AG04450 (cell line): ENCODE results near the gene PLCD1. TPM values are rescaled to one million over a fixed set of nuclear protein-coding genes. Genes with fewer than 3 reads are reported as not detected.

Experiments used
- CTCF ChIA-PET: fragments of 300-600, 350-600 bp; formaldehyde crosslinking; extraction: SDS; loops from one replicate; lab custom pipeline; 2022; ENCODE audit warnings: antibody characterized with exemption, inconsistent platforms; lab: Charles Lee
- POLR2A ChIA-PET: fragments of 350-600 bp; formaldehyde crosslinking; extraction: SDS; loops from one replicate; lab custom pipeline; 2021; ENCODE audit warnings: antibody characterized with exemption, inconsistent platforms; lab: Yijun Ruan, JAX
- DNase-seq: peaks from one replicate; pipeline ENCODE4 v3.0.0-alpha.2; 2011; ENCODE audit warnings: low read depth, low spot score
- H3K27ac ChIP-seq: one replicate; pipeline ENCODE4 v1.5.1; 2012; ENCODE audit warnings: low read depth, low read length, control low read depth
- H3K27me3 ChIP-seq: one replicate; pipeline ENCODE4 v1.6.0; 2012; ENCODE audit warnings: low read length; ENCODE audit not compliant: control insufficient read depth, insufficient read depth
- H3K4me3 ChIP-seq: 2 replicates; pipeline ENCODE4 v1.5.1; 2011; ENCODE audit warnings: mild to moderate bottlenecking, low read depth, low read length, control low read depth
- H3K9me3 ChIP-seq: 2 replicates; pipeline ENCODE4 v1.5.1; 2012; ENCODE audit warnings: low read length; ENCODE audit not compliant: control insufficient read depth, insufficient read depth
- polyA plus RNA-seq: library from polyadenylated mRNA; depleted of rRNA; stranded (reverse); fragments of >200 nt; gene quantifications from 2 replicates; pipeline ENCODE4 v1.2.3, GENCODE V29; 2011
- TF ChIP-seq, protein P1 (sequence below): IDR thresholded peaks from 2 replicates; pipeline ENCODE4 v1.5.1; 2011; ENCODE audit warnings: low read depth, low read length, control low read depth, inconsistent platforms

The PLCD1 gene
- polyA plus RNA-seq, 1 experiment: 14.4 TPM

- POLR2A ChIA-PET: no interaction called here
- CTCF ChIA-PET: interaction anchor here (1.0 to 4.2 kb wide), 3 partner anchors 32 to 118 kb away, joined by 3 to 59 read pairs (median 3); no protein-coding TSS in a partner anchor
These were observed 58.0 kb downstream of the PLCD1 start for GRCh38 chr3:37971467-37971866.

DNA sequence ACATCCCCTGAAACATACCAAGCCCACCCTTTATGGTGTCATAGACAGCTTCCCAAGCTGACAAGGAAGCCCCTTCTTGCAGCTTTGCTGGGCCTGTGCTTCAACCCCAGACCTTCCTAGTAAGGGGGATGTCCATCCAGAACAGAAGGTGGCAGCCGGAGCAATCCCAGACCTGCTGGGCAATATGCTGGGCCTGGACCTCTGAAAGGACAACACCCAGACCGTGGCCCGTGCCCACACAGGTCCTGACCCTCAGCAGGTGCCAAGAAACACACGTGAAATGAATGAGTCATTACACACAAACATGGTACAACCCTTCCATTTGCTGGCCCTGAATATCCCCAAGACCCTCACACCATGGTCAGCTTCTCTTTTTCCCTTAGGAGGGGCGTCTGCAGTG, 58.6 kb downstream of the PLCD1 start:
- H3K4me3 ChIP-seq: no peak overlapping the region
- no peaks in the 10 kb centered on the region for H3K27me3 ChIP-seq
- DNase-seq: no peak
- H3K27ac ChIP-seq: no peak overlapping the region
- TF ChIP-seq, protein P1, sequence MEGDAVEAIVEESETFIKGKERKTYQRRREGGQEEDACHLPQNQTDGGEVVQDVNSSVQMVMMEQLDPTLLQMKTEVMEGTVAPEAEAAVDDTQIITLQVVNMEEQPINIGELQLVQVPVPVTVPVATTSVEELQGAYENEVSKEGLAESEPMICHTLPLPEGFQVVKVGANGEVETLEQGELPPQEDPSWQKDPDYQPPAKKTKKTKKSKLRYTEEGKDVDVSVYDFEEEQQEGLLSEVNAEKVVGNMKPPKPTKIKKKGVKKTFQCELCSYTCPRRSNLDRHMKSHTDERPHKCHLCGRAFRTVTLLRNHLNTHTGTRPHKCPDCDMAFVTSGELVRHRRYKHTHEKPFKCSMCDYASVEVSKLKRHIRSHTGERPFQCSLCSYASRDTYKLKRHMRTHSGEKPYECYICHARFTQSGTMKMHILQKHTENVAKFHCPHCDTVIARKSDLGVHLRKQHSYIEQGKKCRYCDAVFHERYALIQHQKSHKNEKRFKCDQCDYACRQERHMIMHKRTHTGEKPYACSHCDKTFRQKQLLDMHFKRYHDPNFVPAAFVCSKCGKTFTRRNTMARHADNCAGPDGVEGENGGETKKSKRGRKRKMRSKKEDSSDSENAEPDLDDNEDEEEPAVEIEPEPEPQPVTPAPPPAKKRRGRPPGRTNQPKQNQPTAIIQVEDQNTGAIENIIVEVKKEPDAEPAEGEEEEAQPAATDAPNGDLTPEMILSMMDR: no peak
- CTCF ChIA-PET: interaction anchor here (1.1 to 10.9 kb wide), 2 partner anchors 10 to 115 kb away, joined by 3 to 241 read pairs; no protein-coding TSS in a partner anchor
- no peaks in the 10 kb centered on the region for H3K9me3 ChIP-seq
- POLR2A ChIA-PET: no interaction called here

More at GRCh38 chr3:37971467-37971866, 58.0 kb downstream of the PLCD1 start:
- H3K9me3 ChIP-seq: no peaks in the 10 kb centered on the region
- H3K4me3 ChIP-seq: no peak overlapping the region
- no peak overlapping the region for H3K27ac ChIP-seq
- DNase-seq: no peak
- H3K27me3 ChIP-seq: no peaks in the 10 kb centered on the region
- TF ChIP-seq, protein P1: no peak

DNA sequence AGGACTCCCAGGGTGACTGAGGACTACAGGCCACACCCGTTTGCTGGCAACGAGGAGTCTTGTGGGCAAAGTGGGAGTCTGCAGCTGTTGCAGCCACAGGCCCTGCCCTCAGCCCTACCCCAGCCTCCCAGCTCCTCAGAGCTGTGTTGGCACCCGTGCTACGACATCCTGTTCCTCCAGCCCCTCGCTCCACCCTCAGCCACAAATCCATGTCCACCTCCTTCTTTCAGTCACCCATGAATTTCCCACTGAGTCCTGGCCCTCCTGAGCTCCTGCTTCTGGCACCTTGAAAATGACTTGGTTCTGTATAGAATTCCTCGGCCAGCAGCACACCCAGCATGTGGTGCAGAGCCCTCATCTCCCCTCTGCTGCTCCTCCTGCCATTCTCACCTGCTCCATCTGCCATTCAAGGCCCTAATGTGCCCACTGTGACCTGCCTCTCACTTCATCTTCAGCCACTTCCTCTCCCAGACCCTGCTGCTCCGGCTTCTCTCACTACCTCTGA, 59.8 kb downstream of the PLCD1 start:
- Histone ChIP-seq H3K4me3 (no peak overlapping the region), H3K27me3 (no peaks in the 10 kb centered on the region), H3K9me3 (no peaks in the 10 kb centered on the region), H3K27ac (no peak overlapping the region)
- TF ChIP-seq, protein P1: no peak
- ChIA-PET CTCF (interaction anchor here (0.8 to 10.9 kb wide), 3 partner anchors 9 to 114 kb away, joined by 3 to 241 read pairs (median 5); no protein-coding TSS in a partner anchor), POLR2A (interaction anchor here (0.6 kb wide), 1 partner anchor 160 kb away, joined by 9 read pairs; no protein-coding TSS in a partner anchor)
- no peak for DNase-seq

DNA sequence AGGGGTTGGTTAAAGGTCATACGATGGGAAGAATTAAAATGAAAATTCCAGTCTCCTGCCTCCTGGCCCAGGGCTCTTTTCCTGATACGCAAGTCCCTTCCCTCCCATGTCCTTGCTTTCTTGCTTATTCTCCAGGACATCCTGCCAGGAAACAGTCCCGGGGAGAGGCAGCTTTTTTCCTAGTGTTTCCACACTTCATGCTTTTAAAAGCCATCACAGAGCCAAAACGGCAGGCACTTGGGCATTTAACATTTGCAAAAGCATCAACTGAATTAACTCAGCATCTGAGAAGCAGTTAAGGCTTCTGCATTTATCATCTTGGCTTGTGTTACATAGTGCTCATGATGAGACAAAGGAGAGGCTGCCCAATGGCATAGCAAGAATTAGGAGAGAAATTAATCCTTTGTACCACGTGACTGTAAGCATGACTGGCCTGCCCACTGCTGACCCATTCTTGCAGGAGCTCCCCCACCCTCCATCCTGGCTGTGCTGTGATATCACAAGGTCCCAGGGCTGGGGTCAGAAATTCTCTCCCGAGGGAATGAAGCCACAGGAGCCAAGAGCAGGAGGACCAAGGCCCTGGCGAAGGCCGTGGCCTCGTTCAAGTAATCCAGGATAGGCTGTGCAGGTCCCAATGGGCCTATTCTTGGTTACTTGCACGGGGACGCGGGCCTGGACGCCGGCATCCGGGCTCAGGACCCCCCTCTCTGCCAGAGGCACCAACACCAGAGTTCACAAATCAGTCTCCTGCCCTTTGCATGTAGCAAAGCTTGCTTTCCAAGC, 60.4 kb downstream of the PLCD1 start:
- H3K27me3 ChIP-seq: no peaks in the 10 kb centered on the region
- no peaks in the 10 kb centered on the region for H3K9me3 ChIP-seq
- H3K4me3 ChIP-seq: no peak overlapping the region
- no peak overlapping the region for H3K27ac ChIP-seq
- CTCF ChIA-PET: interaction anchor here (0.8 to 10.9 kb wide), 9 partner anchors 12 to 143 kb away, joined by 3 to 241 read pairs (median 7); no protein-coding TSS in a partner anchor
- DNase-seq: no peak
- TF ChIP-seq, protein P1: no peak
- POLR2A ChIA-PET: interaction anchor here (0.6 kb wide), 1 partner anchor 160 kb away, joined by 9 read pairs; no protein-coding TSS in a partner anchor
